CD4-positive, alpha-beta T cell treated with Interleukin-17A for 4 hours (primary cell): ENCODE measurements around the gene FOXB1.

Experiments used
- DNase-seq: peaks from one replicate; pipeline ENCODE4 v3.0.0-alpha.2; 2020; ENCODE audit warnings: mixed read lengths

The FOXB1 gene

GRCh38 chr15:60004009-60004845 is at the start of gene FOXB1:
Gene FOXB1 (plus strand): TSS chr15:60004311. CDS start chr15:60004964, 653 bp downstream.
- peak; percentile 37 for DNase-seq

GRCh38 chr15:59958288-59958687 is 45.8 kb upstream of the FOXB1 start:
- no peak for DNase-seq

- DNase-seq = no peak
Observed at GRCh38 chr15:59960318-59960717, 43.8 kb upstream of the FOXB1 start.

- DNase-seq = no peak
Observed at GRCh38 chr15:59963322-59963721, 40.8 kb upstream of the FOXB1 start.

GRCh38 chr15:59963925-59964324 is 40.2 kb upstream of the FOXB1 start:
- DNase-seq = no peak

- no peak for DNase-seq
Observed at GRCh38 chr15:59965741-59966140, 38.4 kb upstream of the FOXB1 start.

GRCh38 chr15:59966262-59966661 is 37.8 kb upstream of the FOXB1 start:
- DNase-seq = no peak

GRCh38 chr15:59968314-59968713 is 35.8 kb upstream of the FOXB1 start:
- no peak for DNase-seq

GRCh38 chr15:59972241-59972640 is 31.9 kb upstream of the FOXB1 start:
- no peak for DNase-seq

GRCh38 chr15:59976480-59977271 is 27.4 kb upstream of the FOXB1 start:
- peak; percentile 61 for DNase-seq

GRCh38 chr15:59991834-59992233 is 12.3 kb upstream of the FOXB1 start:
- no peak for DNase-seq

- no peak for DNase-seq
Observed at GRCh38 chr15:59993041-59993750, 10.9 kb upstream of the FOXB1 start.

- DNase-seq = no peak
Observed at GRCh38 chr15:59993950-59994401, 10.1 kb upstream of the FOXB1 start.

- DNase-seq = no peak
Observed at GRCh38 chr15:59994526-59994887, 9.6 kb upstream of the FOXB1 start.

- no peak for DNase-seq
Observed at GRCh38 chr15:59994888-59995557, 9.1 kb upstream of the FOXB1 start.

GRCh38 chr15:59995568-59996297 is 8.4 kb upstream of the FOXB1 start:
- DNase-seq = no peak

- DNase-seq = no peak
Observed at GRCh38 chr15:59996298-59997041, 7.6 kb upstream of the FOXB1 start.

GRCh38 chr15:59997070-59997701 is 6.9 kb upstream of the FOXB1 start:
- DNase-seq = peak; percentile 72

- no peak for DNase-seq
Observed at GRCh38 chr15:59998305-59998949, 5.7 kb upstream of the FOXB1 start.

GRCh38 chr15:59998950-59999611 is 5.0 kb upstream of the FOXB1 start:
- no peak for DNase-seq
